ENCODE measurements around the gene AFAP1. TPM values are rescaled to one million over a fixed set of nuclear protein-coding genes. Genes with fewer than 3 reads are reported as not detected.

AFAP1 gene
- polyA plus RNA-seq, 4 donors: 21.6 to 28.3 (median 23.6) TPM

DNA sequence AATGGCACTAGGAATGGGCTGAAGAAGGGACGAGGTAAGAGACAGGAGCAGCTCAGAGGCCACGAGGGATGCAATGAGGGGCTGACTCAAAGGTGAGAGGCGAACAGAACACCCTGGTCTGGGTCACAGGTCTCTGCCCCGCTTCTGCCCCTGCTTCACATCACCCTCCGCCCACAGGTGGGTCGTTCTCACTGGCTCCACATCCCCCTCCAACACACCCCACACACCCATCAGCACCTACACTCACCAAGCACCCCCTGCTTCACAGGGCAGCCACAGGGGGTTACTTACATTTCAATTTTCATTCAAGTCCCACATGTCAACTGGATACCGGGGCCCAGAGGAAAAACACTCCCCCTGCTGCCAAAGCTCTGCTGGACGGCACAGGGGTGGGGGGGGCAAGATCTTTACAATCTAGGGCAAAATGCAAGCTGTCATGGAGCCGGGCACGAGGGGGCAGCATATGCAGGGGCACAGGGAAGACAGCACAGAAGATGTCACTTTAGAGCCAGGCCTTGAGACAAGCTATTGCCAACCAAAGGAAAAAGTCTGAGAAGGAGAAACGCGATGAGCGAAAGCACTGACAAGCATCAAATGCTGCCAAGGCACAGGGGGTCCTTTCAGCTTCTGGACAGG, 94.0 kb downstream of the AFAP1 start:
- no peak for DNase-seq (ENCODE audit: low read depth in 4 of 4, low spot score in 3 of 4)

DNA sequence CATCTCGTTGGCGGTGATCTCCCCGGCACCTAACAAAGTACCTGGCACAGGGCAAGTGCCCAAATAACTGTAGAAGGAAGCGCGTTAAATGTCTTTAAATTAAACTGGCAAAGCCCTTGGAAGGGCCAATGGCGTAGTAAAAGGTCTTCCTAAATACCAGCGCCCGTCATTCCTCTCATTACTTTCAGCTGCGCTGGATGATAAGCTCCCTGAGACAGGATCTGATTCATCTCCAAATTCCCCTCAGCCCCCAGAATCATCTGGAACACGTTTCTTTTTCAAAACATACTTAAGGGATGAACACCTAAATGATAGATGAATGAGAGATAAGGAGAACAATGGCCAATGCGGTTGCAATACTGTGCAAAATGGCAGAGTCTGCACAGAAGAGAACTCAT, 95.1 kb downstream of the AFAP1 start:
- no peak for DNase-seq (ENCODE audit: low read depth in 4 of 4, low spot score in 3 of 4)

GRCh38 chr4:7843831-7844593, 95.6 kb downstream of the AFAP1 start:
- DNase-seq (ENCODE audit: low read depth in 4 of 4, low spot score in 3 of 4): no peak

DNA sequence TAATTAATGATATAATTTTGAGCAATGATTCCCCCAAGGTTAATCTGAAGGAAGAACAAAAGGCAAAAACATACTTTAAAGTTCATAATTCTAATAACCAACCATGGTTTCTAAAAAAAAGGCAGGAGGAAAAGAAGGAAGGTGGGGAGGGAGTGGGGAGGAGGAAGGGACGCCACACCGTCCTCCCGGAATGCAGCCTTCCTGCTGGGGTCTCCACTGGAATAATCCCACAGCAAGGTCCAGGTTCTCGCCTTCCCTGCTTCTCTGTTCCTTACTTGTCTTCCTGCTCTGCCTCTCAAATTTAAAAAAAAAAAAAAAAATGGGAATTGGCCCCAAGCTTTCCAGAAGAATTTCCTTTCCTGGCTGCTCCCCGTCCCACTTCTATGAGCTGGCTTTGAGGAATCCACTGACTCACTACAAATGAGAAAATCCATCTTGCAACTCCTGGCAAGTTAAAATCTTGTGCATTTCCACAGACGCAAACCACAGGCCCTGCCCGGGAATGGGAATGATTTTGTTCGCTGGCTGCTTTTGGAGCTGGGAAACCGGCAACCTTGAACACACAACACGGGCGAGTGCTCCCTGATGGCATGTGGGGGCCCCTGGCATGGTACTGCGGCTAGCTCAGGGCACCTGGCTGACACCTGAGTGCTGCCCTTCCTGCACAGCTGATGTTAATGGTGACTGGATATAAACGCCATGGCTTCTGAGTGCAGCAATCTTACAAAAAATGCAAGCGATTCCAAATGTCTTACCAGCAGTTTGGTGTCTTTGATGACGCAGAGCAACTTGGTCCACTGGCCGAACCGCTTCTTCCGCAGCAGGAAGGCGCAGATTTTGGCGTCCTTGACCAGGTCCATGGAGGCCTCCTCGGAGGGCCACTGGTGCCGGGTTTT, 97.0 kb downstream of the AFAP1 start:
- no peak for DNase-seq (ENCODE audit: low read depth in 4 of 4, low spot score in 3 of 4)

GRCh38 chr4:7841894-7842293, 97.8 kb downstream of the AFAP1 start:
- DNase-seq (ENCODE audit: low read depth in 4 of 4, low spot score in 3 of 4): no peak

DNA sequence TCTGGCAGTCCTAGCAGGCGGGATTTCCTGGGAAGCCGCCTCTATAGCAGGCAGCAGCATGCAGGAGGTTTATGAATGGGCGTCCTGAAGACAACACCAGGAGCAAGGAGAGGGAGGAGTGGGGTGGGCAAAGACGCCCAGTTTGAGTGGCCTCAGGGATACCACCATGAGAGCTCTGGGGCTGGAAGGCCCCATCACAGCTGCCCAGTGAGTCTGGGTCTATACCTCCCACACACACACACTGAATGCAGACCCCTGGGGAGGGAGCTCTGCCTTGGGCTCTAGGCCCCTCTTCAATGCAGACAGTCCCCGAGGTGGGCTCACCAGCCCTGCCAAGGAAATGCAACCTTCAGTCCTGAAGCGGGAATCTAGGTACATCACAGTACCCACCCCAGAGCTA, 98.6 kb downstream of the AFAP1 start:
- DNase-seq (ENCODE audit: low read depth in 4 of 4, low spot score in 3 of 4): no peak

DNA sequence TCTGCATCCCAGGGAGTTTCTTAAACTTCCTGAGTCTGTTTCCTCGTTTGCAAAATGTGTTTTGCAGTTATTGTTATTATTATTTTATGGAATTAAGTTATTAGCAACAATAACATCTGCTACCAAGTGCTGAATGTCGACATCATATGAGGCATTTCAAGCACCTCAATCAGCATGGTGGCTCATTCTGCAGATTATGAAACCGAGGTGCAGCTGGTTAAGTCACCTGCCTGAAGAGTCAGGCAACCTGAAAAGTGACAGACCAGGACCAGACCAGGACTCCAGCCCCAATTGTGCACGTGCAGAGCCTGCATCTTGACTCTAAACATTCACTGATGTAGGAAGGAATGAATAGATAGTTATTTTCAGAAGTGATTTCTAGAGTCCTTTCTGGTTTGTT, 99.8 kb downstream of the AFAP1 start:
- DNase-seq (ENCODE audit: low read depth in 4 of 4, low spot score in 3 of 4): no peak

DNA sequence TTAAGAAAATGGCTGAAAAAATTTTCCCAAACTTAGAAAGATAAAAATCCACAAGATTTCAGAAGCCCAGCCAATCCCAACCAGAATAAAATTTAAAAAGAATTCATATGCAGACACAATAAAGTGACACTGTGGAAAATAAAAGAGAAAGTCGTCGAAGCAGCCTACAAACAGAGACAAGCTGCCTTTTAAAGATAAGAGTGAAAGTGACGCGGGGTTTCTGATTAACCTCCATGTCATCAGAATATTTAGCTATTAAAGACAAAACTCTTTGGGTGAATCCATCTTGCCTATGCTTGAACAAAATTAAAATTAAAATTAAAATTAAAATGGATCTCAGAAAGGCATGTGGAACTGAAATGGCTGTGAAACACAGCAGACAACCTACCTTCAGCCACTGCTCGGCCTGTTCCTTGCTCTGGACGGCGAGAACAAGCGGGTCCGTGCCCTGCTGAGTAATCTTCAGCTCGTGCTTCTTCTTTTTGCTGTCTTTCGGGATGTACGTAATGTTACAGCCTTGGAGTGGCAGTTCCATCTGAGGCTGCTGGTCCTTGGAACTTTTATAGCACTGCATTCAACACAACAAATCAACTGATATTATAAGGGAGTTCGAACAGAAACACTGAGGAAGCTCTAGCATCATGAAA, 101.4 kb downstream of the AFAP1 start:
- DNase-seq (ENCODE audit: low read depth in 4 of 4, low spot score in 3 of 4): no peak

- DNase-seq (ENCODE audit: low read depth in 4 of 4, low spot score in 3 of 4): no peak
Measured at GRCh38 chr4:7837597-7838135, 102.0 kb downstream of the AFAP1 start.

DNA sequence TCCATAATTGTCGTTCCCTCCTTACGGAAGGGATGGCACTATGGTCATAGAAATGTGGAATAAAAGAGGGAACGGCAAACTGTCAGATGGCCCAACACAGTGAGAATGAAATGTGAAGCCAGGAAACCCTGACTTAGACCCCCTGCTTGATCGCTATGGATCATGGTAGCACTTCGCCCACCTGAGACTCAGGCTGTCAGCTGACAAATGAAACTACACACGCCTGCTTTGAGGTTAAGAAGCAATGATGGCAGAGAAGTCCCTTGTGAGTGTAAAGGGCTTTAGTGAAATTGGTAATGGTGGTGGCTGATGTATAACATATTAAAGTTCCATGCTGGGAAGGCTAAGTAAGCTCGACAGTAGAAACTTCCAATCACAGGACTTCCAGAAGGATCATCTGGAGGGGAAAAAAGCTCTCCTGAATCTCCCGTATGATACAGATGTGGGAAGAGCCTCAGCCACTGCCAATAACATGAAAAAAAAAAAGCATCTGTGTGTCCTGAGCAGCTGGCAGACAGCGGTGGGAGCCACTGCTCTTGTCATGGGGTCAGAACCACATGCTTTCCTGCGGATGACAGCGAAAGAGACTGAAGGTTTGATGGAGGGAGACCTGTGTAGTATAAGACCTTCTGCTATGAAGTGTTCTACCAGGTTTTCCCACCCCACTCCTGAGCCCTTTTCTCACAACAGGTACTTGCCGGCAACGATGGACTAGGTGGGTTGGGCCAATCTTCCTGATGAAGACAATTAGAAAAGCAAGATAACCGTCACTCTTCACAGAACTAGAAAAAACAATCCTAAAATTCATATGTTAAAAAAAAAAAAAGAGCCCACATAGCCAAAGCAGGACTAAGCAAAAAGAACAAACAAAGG, 107.6 kb downstream of the AFAP1 start:
- no peak for DNase-seq (ENCODE audit: low read depth in 4 of 4, low spot score in 3 of 4)

DNA sequence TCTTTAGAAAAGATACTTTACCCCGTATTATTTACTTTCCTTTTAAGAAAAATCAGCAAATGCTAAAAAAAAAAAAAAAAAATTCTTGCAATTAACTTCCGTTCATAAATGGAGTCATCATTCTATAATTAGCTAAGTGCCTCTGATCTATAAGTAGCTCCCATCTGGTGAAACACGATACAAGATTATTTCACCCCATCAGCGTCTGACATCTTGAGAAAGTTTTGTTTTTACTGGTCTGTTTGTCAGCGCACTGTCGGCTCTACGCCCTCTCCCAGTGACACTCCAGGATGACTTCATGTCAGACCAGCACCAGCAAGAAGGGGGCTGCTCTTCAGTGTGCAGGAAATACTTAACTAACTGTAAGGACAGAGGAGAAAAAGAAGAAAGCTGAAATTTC, 108.3 kb downstream of the AFAP1 start:
- no peak for DNase-seq (ENCODE audit: low read depth in 4 of 4, low spot score in 3 of 4)

DNA sequence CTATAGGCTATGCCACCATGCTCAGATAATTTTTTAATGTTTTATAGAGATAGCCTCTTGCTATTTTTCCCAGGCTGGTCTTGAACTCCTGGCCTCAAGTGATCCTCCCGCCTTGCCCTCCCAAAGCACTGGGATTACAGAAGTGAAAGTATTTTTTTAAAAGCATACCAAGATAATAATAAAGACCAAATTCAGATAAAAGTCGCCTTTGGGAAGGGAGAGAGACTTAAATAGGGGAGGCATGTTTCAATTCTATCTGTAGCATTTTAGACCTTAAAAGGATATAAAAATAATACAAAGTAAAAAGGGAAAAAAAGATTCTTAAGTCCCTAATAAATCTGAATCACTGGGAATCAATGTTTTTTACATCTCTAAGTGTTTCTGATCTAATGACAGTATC, 108.9 kb downstream of the AFAP1 start:
- DNase-seq (ENCODE audit: low read depth in 4 of 4, low spot score in 3 of 4): no peak

DNA sequence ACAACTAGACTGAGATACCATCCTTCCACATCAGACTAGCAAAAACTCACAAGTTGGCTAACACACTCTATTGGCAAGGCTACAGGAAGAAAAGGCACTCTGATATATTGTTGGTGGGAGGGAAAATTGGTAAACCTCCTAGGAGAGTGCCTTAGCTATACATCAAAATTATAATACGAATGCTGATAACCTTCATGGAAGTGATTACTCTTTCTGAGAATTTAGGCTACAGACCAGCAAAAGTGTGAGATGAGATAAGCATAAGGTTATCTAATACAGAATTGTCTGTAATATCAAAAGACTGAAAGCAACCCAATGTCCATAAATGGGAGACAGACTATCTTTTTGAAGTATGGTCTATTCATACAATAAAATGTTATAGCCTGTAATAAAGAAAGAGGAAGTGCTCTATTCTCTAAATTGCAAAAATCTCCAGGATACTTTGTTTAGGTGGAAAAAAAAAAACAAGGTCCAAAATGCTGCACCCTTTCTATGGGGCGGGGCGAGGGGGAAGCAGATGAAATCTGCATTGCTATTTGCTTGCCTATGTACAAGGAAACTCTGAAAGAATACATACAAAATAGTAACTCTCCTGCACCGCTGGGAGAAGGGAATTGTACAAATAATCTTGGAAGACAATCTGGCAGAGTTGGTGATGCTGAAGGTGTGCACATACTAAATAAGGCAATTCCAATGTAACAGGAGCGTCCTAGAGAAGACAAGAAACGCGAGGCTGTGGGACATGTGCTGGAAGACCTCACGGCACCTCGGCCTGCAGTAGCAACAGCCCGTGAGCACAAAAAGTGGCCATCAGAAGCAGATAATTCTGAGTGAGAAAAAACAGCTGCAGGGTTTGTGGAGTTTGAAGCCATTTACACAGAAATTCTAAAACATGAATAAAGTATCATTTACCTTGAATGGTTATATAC, 109.7 kb downstream of the AFAP1 start:
- no peak for DNase-seq (ENCODE audit: low read depth in 4 of 4, low spot score in 3 of 4)

DNA sequence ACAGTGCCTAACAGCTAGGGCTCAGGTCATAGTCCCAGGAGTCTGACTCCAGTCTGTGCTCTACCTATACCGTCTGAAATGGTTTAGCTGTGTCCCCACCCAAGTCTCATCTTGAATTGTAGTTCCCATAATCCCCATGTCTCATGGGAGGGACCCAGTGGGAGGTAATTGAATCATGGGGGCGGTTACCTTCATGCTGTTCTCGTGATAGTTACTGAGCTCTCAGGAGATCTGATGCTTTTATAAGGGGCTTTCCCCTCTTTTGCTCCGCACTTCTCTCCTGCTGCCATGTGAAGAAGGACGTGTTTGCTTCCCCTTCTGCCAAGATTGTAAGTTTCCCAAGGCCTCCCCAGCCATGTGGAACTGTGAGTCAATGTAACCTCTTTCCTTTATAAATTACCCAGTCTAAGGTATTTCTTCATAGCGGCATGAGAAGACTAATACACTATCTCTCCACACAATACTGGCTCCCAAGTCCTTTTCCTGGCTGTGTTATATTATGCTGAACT, 110.8 kb downstream of the AFAP1 start:
- no peak for DNase-seq (ENCODE audit: low read depth in 4 of 4, low spot score in 3 of 4)

GRCh38 chr4:7828011-7828720, 111.5 kb downstream of the AFAP1 start:
- peak in 2 of 4 donors; percentile 77 to 84 for DNase-seq (ENCODE audit: low read depth in 4 of 4, low spot score in 3 of 4)

DNA sequence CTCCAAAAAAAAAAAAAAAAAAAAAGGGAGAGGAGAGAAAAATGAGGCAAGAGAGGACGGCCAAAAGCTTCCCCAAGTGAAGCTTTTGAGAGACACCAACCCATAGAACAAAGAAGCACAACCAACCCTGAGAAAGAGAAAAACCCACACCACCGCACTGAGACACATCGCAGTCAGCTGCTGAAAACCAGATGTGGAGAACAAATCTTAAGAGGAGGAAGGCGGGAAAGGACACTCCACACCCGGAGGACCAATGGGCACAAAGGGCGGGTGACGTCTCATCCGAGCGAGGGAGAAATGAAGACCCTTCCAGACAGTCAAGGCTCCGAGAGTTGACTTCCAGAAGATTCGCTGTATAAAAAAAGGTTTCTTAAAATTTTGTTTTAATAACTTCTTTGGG, 112.1 kb downstream of the AFAP1 start:
- no peak for DNase-seq (ENCODE audit: low read depth in 4 of 4, low spot score in 3 of 4)

DNA sequence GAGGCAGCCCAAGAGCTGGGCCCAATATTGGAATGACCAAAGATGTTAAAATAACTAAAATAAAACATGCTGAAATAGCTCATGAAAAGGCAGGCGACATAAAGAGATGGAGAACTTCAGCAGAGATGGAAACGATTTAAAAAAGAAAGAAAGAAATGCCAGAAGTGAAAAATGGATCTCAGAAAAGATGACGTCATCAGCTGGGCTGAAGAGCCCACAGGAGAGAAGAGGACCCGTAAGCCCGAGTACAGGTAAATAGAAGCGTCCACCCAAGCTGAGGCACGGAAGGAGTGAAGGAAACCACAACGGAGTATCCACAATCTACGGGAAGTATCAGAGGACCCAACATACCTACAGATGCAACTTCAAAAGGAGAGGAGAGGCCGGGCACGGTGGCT, 112.8 kb downstream of the AFAP1 start:
- no peak for DNase-seq (ENCODE audit: low read depth in 4 of 4, low spot score in 3 of 4)

Measured in right renal pelvis (tissue), 4 donors.